Trophoblast cell (in vitro differentiated cells and primary cell): Measurements from ENCODE around the gene BSND.

ENCODE experiments used
- DNase-seq, 2 donors: peaks; one replicate each; pipeline ENCODE4 v3.0.0-alpha.2; 2016
- H2AFZ ChIP-seq: 2 replicates; pipeline ENCODE4 v1.6.1; 2013; ENCODE audit warnings: low read length, moderate library complexity, mild to moderate bottlenecking; ENCODE audit not compliant: insufficient read depth, poor library complexity
- H2AK5ac ChIP-seq: 2 replicates; pipeline ENCODE4 v1.6.1; 2013; ENCODE audit warnings: mild to moderate bottlenecking, low read length
- H2BK120ac ChIP-seq: 2 replicates; pipeline ENCODE4 v1.6.1; 2013; ENCODE audit warnings: low read length, mild to moderate bottlenecking, moderate library complexity; ENCODE audit not compliant: insufficient read depth, poor library complexity
- H2BK12ac ChIP-seq: 2 replicates; pipeline ENCODE4 v1.6.1; 2013; ENCODE audit warnings: mild to moderate bottlenecking, low read length, moderate library complexity
- H2BK5ac ChIP-seq: 2 replicates; pipeline ENCODE4 v1.6.1; 2013; ENCODE audit warnings: low read length, low read depth, moderate library complexity, mild to moderate bottlenecking; ENCODE audit not compliant: poor library complexity
- H3K14ac ChIP-seq: 2 replicates; pipeline ENCODE4 v1.6.1; 2013; ENCODE audit warnings: mild to moderate bottlenecking, low read length
- H3K18ac ChIP-seq: 2 replicates; pipeline ENCODE4 v1.6.1; 2013; ENCODE audit warnings: mild to moderate bottlenecking, low read length
- H3K23ac ChIP-seq: 2 replicates; pipeline ENCODE4 v1.6.1; 2013; ENCODE audit warnings: low read length
- H3K27ac ChIP-seq: 2 replicates; pipeline ENCODE4 v1.5.1; 2013; ENCODE audit warnings: low read depth, mild to moderate bottlenecking, inconsistent platforms, low read length, moderate library complexity
- H3K27me3 ChIP-seq: 2 replicates; pipeline ENCODE4 v1.6.1; 2013; ENCODE audit warnings: inconsistent platforms, mild to moderate bottlenecking, low read length, moderate library complexity; ENCODE audit not compliant: insufficient read depth
- H3K36me3 ChIP-seq, 2 experiments: 1 replicate in 1 of 2; 2 replicates in 1 of 2; pipeline ENCODE4 v1.6.1; 2013; ENCODE audit warnings: low read length in 2 of 2, mild to moderate bottlenecking in 2 of 2, moderate library complexity in 1 of 2; ENCODE audit not compliant: insufficient read depth in 2 of 2, control insufficient read depth in 1 of 2
- H3K4ac ChIP-seq: 2 replicates; pipeline ENCODE4 v1.6.1; 2013; ENCODE audit warnings: low read depth, mild to moderate bottlenecking, low read length, moderate library complexity
- H3K4me1 ChIP-seq, 2 experiments: 1 replicate in 1 of 2; 2 replicates in 1 of 2; pipeline ENCODE4 v1.6.1; 2013; ENCODE audit warnings: low read length in 2 of 2, mild to moderate bottlenecking in 2 of 2, moderate library complexity in 1 of 2; ENCODE audit not compliant: insufficient read depth in 2 of 2, control insufficient read depth in 1 of 2
- H3K4me2 ChIP-seq: 2 replicates; pipeline ENCODE4 v1.6.1; 2013; ENCODE audit warnings: inconsistent platforms, mild to moderate bottlenecking, low read length, moderate library complexity
- H3K4me3 ChIP-seq: 2 replicates; pipeline ENCODE4 v1.5.1; 2013; ENCODE audit warnings: mild to moderate bottlenecking, low read depth, low read length, inconsistent platforms
- H3K79me1 ChIP-seq: one replicate; pipeline ENCODE4 v1.6.1; 2013; ENCODE audit warnings: low read length
- H3K79me2 ChIP-seq: 2 replicates; pipeline ENCODE4 v1.6.1; 2013; ENCODE audit warnings: low read length, mild to moderate bottlenecking; ENCODE audit not compliant: control insufficient read depth, insufficient read depth, poor library complexity
- H3K9ac ChIP-seq: 2 replicates; pipeline ENCODE4 v1.6.1; 2013; ENCODE audit warnings: mild to moderate bottlenecking, low read length
- H3K9me3 ChIP-seq: 2 replicates; pipeline ENCODE4 v1.6.1; 2013; ENCODE audit warnings: low read depth, mild to moderate bottlenecking, control low read depth, inconsistent platforms, low read length; ENCODE audit not compliant: insufficient read depth
- H4K12ac ChIP-seq: 2 replicates; pipeline ENCODE4 v1.6.1; 2013; ENCODE audit warnings: low read depth, mild to moderate bottlenecking, low read length, moderate library complexity
- H4K8ac ChIP-seq: 2 replicates; pipeline ENCODE4 v1.6.1; 2013; ENCODE audit warnings: low read depth, mild to moderate bottlenecking, low read length, moderate library complexity
- H4K91ac ChIP-seq: one replicate; pipeline ENCODE4 v1.6.1; 2013; ENCODE audit warnings: low read depth, mild to moderate bottlenecking, low read length, moderate library complexity
- WGBS: extraction: QIAGEN DNeasy Blood & Tissue Kit; methylation state at CpG from one replicate; pipeline ENCODE4 v1.1.7; 2013; ENCODE audit warnings: missing lambda C conversion rate; ENCODE audit not compliant: insufficient read length, insufficient coverage; ENCODE audit errors: extremely low coverage; 5-methylcytosine and 5-hydroxymethylcytosine counted together

Gene BSND

GRCh38 chr1:55040933-55041494 lies 42.3 kb downstream of the BSND start:
- H3K9me3 ChIP-seq: peaks cover 4% of the 10 kb centered on the region
- no peaks in the 10 kb centered on the region for H3K79me2 ChIP-seq
- H4K12ac ChIP-seq: no peak overlapping the region
- no peak overlapping the region for H3K23ac ChIP-seq
- H2BK120ac ChIP-seq: no peak overlapping the region
- H3K4ac ChIP-seq: no peak overlapping the region
- WGBS: no CpG with 5 or more reads among the region's 5 CpGs
- no peak overlapping the region for H2BK12ac ChIP-seq
- no peaks in the 10 kb centered on the region for H3K79me1 ChIP-seq
- H3K14ac ChIP-seq: no peak overlapping the region
- no peak overlapping the region for H3K27ac ChIP-seq
- no peak overlapping the region for H4K91ac ChIP-seq
- H2AFZ ChIP-seq: no peak overlapping the region
- no peak overlapping the region for H3K4me3 ChIP-seq
- H3K9ac ChIP-seq: no peak overlapping the region
- no peak for DNase-seq
- peaks cover 7 to 9% of the 10 kb centered on the region in 2 experiments for H3K4me1 ChIP-seq
- H4K8ac ChIP-seq: no peak overlapping the region
- H2AK5ac ChIP-seq: no peak overlapping the region
- H3K27me3 ChIP-seq: peaks cover 40% of the 10 kb centered on the region
- no peaks in the 10 kb centered on the region for H3K36me3 ChIP-seq
- no peak overlapping the region for H2BK5ac ChIP-seq
- H3K18ac ChIP-seq: no peak overlapping the region
- no peak overlapping the region for H3K4me2 ChIP-seq

GRCh38 chr1:55041613-55042012 lies 42.9 kb downstream of the BSND start:
- Histone ChIP-seq H4K12ac (no peak overlapping the region), H3K4me2 (no peak overlapping the region), H3K79me1 (no peaks in the 10 kb centered on the region), H3K14ac (no peak overlapping the region), H4K91ac (no peak overlapping the region), H3K18ac (no peak overlapping the region), H3K36me3 (no peaks in the 10 kb centered on the region), H2BK5ac (no peak overlapping the region), H3K9ac (no peak overlapping the region), H3K4ac (no peak overlapping the region), H2AK5ac (no peak overlapping the region), H2BK120ac (no peak overlapping the region), H3K27me3 (peaks cover 40% of the 10 kb centered on the region), H2BK12ac (no peak overlapping the region), H3K4me3 (no peak overlapping the region), H3K4me1 (peaks cover 7 to 9% of the 10 kb centered on the region in 2 experiments), H2AFZ (no peak overlapping the region), H3K27ac (no peak overlapping the region), H3K23ac (no peak overlapping the region), H3K79me2 (no peaks in the 10 kb centered on the region), H3K9me3 (peaks cover 4% of the 10 kb centered on the region), H4K8ac (no peak overlapping the region)
- DNase-seq: no peak
- WGBS: no CpG with 5 or more reads among the region's 3 CpGs

GRCh38 chr1:55043011-55043410 lies 44.3 kb downstream of the BSND start:
- no peaks in the 10 kb centered on the region for H3K79me1 ChIP-seq
- no peak for DNase-seq
- peaks cover 33% of the 10 kb centered on the region for H3K27me3 ChIP-seq
- no peak overlapping the region for H3K4me3 ChIP-seq
- H4K8ac ChIP-seq: no peak overlapping the region
- no peak overlapping the region for H3K4me2 ChIP-seq
- no peak overlapping the region for H3K27ac ChIP-seq
- H2BK12ac ChIP-seq: no peak overlapping the region
- no peak overlapping the region for H2AFZ ChIP-seq
- H3K14ac ChIP-seq: no peak overlapping the region
- H4K91ac ChIP-seq: no peak overlapping the region
- H3K18ac ChIP-seq: no peak overlapping the region
- no peak overlapping the region for H3K9ac ChIP-seq
- WGBS: no CpG with 5 or more reads among the region's 2 CpGs
- H2BK120ac ChIP-seq: no peak overlapping the region
- no peaks in the 10 kb centered on the region for H3K36me3 ChIP-seq
- H3K4ac ChIP-seq: no peak overlapping the region
- no peak overlapping the region for H2BK5ac ChIP-seq
- H3K23ac ChIP-seq: no peak overlapping the region
- H3K79me2 ChIP-seq: no peaks in the 10 kb centered on the region
- peaks cover 4% of the 10 kb centered on the region for H3K9me3 ChIP-seq
- peaks cover 7 to 9% of the 10 kb centered on the region in 2 experiments for H3K4me1 ChIP-seq
- no peak overlapping the region for H2AK5ac ChIP-seq
- H4K12ac ChIP-seq: no peak overlapping the region

- H3K79me2 ChIP-seq: no peaks in the 10 kb centered on the region
- no peaks in the 10 kb centered on the region for H3K79me1 ChIP-seq
- no CpG with 5 or more reads among the region's 9 CpGs for WGBS
Observed at GRCh38 chr1:55043726-55044125, 45.0 kb downstream of the BSND start.

More at GRCh38 chr1:55043726-55044125, 45.0 kb downstream of the BSND start:
- Histone ChIP-seq H3K4me2 (no peak overlapping the region), H3K9ac (no peak overlapping the region), H3K4ac (no peak overlapping the region), H3K23ac (peak overlapping the region; percentile 19), H4K91ac (no peak overlapping the region), H2BK120ac (no peak overlapping the region), H4K8ac (no peak overlapping the region), H3K36me3 (no peaks in the 10 kb centered on the region), H2AK5ac (no peak overlapping the region), H3K4me1 (peaks cover 7 to 9% of the 10 kb centered on the region in 2 experiments), H2BK12ac (no peak overlapping the region), H4K12ac (no peak overlapping the region), H3K14ac (no peak overlapping the region), H3K9me3 (peaks cover 4% of the 10 kb centered on the region), H3K27me3 (peaks cover 26% of the 10 kb centered on the region), H3K18ac (no peak overlapping the region), H2AFZ (no peak overlapping the region), H2BK5ac (no peak overlapping the region), H3K4me3 (no peak overlapping the region), H3K27ac (no peak overlapping the region)
- no peak for DNase-seq
